ENCODE measurements around the gene SCAF8.

SCAF8 gene

GRCh38 chr6:154841109-154841508 is 107.9 kb downstream of the SCAF8 start:
- no peak for DNase-seq (ENCODE audit: low spot score)

GRCh38 chr6:154842833-154843232 is 109.6 kb downstream of the SCAF8 start:
- DNase-seq (ENCODE audit: low spot score): no peak

- DNase-seq (ENCODE audit: low spot score): no peak
Measured at GRCh38 chr6:154847318-154847717, 114.1 kb downstream of the SCAF8 start.

GRCh38 chr6:154848580-154848979 is 115.4 kb downstream of the SCAF8 start:
- no peak for DNase-seq (ENCODE audit: low spot score)

- DNase-seq (ENCODE audit: low spot score): no peak
Measured at GRCh38 chr6:154849475-154849874, 116.3 kb downstream of the SCAF8 start.

- DNase-seq (ENCODE audit: low spot score): no peak
Measured at GRCh38 chr6:154852687-154853086, 119.5 kb downstream of the SCAF8 start.

GRCh38 chr6:154857529-154857928 is 124.3 kb downstream of the SCAF8 start:
- no peak for DNase-seq (ENCODE audit: low spot score)

- no peak for DNase-seq (ENCODE audit: low spot score)
Measured at GRCh38 chr6:154861825-154862224, 128.6 kb downstream of the SCAF8 start.

GRCh38 chr6:154862536-154862935 is 129.3 kb downstream of the SCAF8 start:
- DNase-seq (ENCODE audit: low spot score): no peak

GRCh38 chr6:154864066-154864430 is 130.8 kb downstream of the SCAF8 start:
- DNase-seq (ENCODE audit: low spot score): no peak

GRCh38 chr6:154865291-154865690 is 132.1 kb downstream of the SCAF8 start:
- DNase-seq (ENCODE audit: low spot score): no peak

- peak; percentile 31 for DNase-seq (ENCODE audit: low spot score)
Measured at GRCh38 chr6:154868143-154868594, 135.0 kb downstream of the SCAF8 start.

- DNase-seq (ENCODE audit: low spot score): no peak
Measured at GRCh38 chr6:154872542-154873114, 139.4 kb downstream of the SCAF8 start.

- no peak for DNase-seq (ENCODE audit: low spot score)
Measured at GRCh38 chr6:154873546-154873945, 140.3 kb downstream of the SCAF8 start.

GRCh38 chr6:154874773-154875592 is 141.8 kb downstream of the SCAF8 start:
- DNase-seq (ENCODE audit: low spot score): no peak

- DNase-seq (ENCODE audit: low spot score): no peak
Measured at GRCh38 chr6:154876486-154877280, 143.5 kb downstream of the SCAF8 start.

- DNase-seq (ENCODE audit: low spot score): no peak
Measured at GRCh38 chr6:154878871-154879491, 145.8 kb downstream of the SCAF8 start.

GRCh38 chr6:154882107-154882506 is 148.9 kb downstream of the SCAF8 start:
- DNase-seq (ENCODE audit: low spot score): no peak

Measured in activated CD4-positive, alpha-beta T cell treated with anti-CD3 and anti-CD28 coated beads, Interleukin-2, Interleukin-4, amounts not matched to agents 100 ng/mL and 50 ng/mL, durations not matched to agents 16 hours and 8 hours (primary cell).